PC-9 (cell line): ENCODE measurements around the gene TMEM164.

Experiments used
- EZH2 ChIP-seq: fragments of 200-600 bp; sonication (generic); IDR thresholded peaks from 2 replicates; pipeline ENCODE4 v1.8.0; 2017; ENCODE audit warnings: antibody characterized with exemption, low read depth
- TF ChIP-seq, protein P1 (sequence below): fragments of 200-600 bp; sonication (generic); conservative IDR thresholded peaks from 2 replicates; pipeline ENCODE4 v1.6.1; 2017; ENCODE audit warnings: mixed run types, antibody characterized with exemption, mild to moderate bottlenecking, moderate library complexity

DNA sequence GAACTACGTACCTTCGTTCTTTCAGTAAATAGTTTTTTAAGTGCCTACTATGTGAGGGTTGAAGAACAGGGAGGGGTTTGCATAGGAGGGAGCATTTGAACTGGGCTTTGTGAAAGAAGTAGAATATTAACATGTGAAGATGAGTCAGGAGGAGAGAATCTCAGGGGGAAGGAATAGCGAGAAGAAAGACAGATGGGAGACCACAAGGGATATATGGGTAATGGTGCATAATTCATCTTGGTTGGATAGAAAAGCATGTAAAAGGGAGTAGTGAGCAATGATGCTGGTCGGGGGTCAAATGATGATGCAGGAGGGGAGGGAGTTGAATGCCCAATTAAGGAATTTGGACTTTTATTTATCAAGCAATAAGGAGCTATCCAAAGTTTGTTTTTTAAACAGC is 52.7 kb downstream of the TMEM164 start:
- TF ChIP-seq, protein P1, sequence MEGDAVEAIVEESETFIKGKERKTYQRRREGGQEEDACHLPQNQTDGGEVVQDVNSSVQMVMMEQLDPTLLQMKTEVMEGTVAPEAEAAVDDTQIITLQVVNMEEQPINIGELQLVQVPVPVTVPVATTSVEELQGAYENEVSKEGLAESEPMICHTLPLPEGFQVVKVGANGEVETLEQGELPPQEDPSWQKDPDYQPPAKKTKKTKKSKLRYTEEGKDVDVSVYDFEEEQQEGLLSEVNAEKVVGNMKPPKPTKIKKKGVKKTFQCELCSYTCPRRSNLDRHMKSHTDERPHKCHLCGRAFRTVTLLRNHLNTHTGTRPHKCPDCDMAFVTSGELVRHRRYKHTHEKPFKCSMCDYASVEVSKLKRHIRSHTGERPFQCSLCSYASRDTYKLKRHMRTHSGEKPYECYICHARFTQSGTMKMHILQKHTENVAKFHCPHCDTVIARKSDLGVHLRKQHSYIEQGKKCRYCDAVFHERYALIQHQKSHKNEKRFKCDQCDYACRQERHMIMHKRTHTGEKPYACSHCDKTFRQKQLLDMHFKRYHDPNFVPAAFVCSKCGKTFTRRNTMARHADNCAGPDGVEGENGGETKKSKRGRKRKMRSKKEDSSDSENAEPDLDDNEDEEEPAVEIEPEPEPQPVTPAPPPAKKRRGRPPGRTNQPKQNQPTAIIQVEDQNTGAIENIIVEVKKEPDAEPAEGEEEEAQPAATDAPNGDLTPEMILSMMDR = no peak
- TF ChIP-seq EZH2 = no peak
